ENCODE data around the gene FGF18. TPM values are rescaled to one million over a fixed set of nuclear protein-coding genes. Genes with fewer than 3 reads are reported as not detected.

The FGF18 gene
- total and polyA plus RNA-seq, 2 donors from 2014 or later = 0.39 to 1.8 TPM

GRCh38 chr5:171484460-171484899, 65.0 kb downstream of the FGF18 start:
- FAIRE-seq (no peak), DNase-seq (no peak)
- H3K4me1 ChIP-seq (ENCODE audit: control insufficient read depth in 2 of 3, insufficient read depth in 2 of 3, low read depth in 1 of 3, low read length in 3 of 3) = no peaks in the 10 kb centered on the region
- no peak overlapping the region for H3K4me3 ChIP-seq (ENCODE audit: low read length in 3 of 3)
- H3K9ac ChIP-seq (ENCODE audit: low read length in 3 of 3) = no peak overlapping the region
- H3K9me3 ChIP-seq (ENCODE audit: control insufficient read depth in 2 of 3, insufficient read depth in 1 of 3, low read length in 3 of 3) = no peaks in the 10 kb centered on the region
- H3K36me3 ChIP-seq (ENCODE audit: control insufficient read depth in 2 of 3, insufficient read depth in 3 of 3, low read length in 3 of 3) = no peaks in the 10 kb centered on the region
- H3K27me3 ChIP-seq (ENCODE audit: control insufficient read depth, insufficient read depth, low read length) = no peaks in the 10 kb centered on the region
- no peak overlapping the region for H3K27ac ChIP-seq (ENCODE audit: low read depth in 2 of 2, low read length in 2 of 2)
- intact Hi-C loops (cut with DNase I) = no loop called here
- TF ChIP-seq, protein P1, sequence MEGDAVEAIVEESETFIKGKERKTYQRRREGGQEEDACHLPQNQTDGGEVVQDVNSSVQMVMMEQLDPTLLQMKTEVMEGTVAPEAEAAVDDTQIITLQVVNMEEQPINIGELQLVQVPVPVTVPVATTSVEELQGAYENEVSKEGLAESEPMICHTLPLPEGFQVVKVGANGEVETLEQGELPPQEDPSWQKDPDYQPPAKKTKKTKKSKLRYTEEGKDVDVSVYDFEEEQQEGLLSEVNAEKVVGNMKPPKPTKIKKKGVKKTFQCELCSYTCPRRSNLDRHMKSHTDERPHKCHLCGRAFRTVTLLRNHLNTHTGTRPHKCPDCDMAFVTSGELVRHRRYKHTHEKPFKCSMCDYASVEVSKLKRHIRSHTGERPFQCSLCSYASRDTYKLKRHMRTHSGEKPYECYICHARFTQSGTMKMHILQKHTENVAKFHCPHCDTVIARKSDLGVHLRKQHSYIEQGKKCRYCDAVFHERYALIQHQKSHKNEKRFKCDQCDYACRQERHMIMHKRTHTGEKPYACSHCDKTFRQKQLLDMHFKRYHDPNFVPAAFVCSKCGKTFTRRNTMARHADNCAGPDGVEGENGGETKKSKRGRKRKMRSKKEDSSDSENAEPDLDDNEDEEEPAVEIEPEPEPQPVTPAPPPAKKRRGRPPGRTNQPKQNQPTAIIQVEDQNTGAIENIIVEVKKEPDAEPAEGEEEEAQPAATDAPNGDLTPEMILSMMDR (IDR thresholded peaks at IDR 0.05; ENCODE audit: borderline replicate concordance, extremely low read depth, insufficient read depth) = peak; percentile 46

DNA sequence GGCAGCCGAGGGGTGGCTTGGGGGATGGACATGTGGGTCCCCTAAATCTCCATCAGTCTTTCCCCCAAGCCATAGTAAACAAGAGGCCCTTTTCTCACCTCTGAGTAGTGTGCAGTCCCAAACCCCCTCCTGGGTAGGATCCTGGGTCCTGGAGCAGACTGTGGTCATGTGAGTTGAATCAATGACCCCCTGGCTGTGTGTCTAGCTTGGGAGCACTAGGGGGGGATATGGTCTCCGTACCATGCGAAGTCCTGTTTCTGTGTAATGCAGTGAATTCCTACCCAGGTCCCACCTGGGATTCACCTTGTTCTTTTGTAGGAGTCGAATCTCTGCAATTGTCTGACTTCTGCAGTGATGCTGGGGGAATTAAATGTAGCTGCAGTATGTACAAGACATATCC, 66.2 kb downstream of the FGF18 start:
- Histone ChIP-seq H3K27me3 (ENCODE audit: control insufficient read depth, insufficient read depth, low read length) (no peaks in the 10 kb centered on the region), H3K9me3 (ENCODE audit: control insufficient read depth in 2 of 3, insufficient read depth in 1 of 3, low read length in 3 of 3) (no peaks in the 10 kb centered on the region), H3K4me1 (ENCODE audit: control insufficient read depth in 2 of 3, insufficient read depth in 2 of 3, low read depth in 1 of 3, low read length in 3 of 3) (no peaks in the 10 kb centered on the region), H3K4me3 (ENCODE audit: low read length in 3 of 3) (no peak overlapping the region), H3K27ac (ENCODE audit: low read depth in 2 of 2, low read length in 2 of 2) (no peak overlapping the region), H3K36me3 (ENCODE audit: control insufficient read depth in 2 of 3, insufficient read depth in 3 of 3, low read length in 3 of 3) (no peaks in the 10 kb centered on the region), H3K9ac (ENCODE audit: low read length in 3 of 3) (no peak overlapping the region)
- FAIRE-seq (no peak), DNase-seq (no peak)
- TF ChIP-seq, protein P1 (IDR thresholded peaks at IDR 0.05; ENCODE audit: borderline replicate concordance, extremely low read depth, insufficient read depth) = no peak
- intact Hi-C loops (cut with DNase I) = no loop called here

DNA sequence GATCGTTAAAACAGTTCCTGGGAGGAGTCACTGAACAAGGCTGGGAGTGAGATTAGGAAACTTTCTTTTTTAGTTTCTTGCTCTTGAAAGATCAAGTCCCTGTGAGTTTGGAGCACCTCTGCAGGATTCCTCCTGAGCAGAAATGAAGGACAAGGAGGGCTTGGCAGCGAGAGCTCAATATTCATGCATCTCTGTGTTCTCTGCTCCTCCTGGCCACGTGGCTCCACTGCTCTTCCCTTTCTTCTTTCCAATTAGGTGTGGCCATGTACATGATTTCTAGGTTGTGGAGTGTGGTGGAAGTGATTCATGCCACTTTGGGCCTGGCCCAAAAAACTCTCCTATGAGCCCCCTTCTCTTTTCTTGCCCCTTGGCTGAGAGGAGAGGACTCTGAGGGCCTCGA, 67.2 kb downstream of the FGF18 start:
- no peaks in the 10 kb centered on the region for H3K4me1 ChIP-seq (ENCODE audit: control insufficient read depth in 2 of 3, insufficient read depth in 2 of 3, low read depth in 1 of 3, low read length in 3 of 3)
- intact Hi-C loops (cut with DNase I) = no loop called here
- H3K9ac ChIP-seq (ENCODE audit: low read length in 3 of 3) = no peak overlapping the region
- H3K27ac ChIP-seq (ENCODE audit: low read depth in 2 of 2, low read length in 2 of 2) = no peak overlapping the region
- FAIRE-seq (no peak), DNase-seq (no peak)
- no peaks in the 10 kb centered on the region for H3K36me3 ChIP-seq (ENCODE audit: control insufficient read depth in 2 of 3, insufficient read depth in 3 of 3, low read length in 3 of 3)
- no peaks in the 10 kb centered on the region for H3K27me3 ChIP-seq (ENCODE audit: control insufficient read depth, insufficient read depth, low read length)
- TF ChIP-seq, protein P1 (IDR thresholded peaks at IDR 0.05; ENCODE audit: borderline replicate concordance, extremely low read depth, insufficient read depth) = no peak
- no peaks in the 10 kb centered on the region for H3K9me3 ChIP-seq (ENCODE audit: control insufficient read depth in 2 of 3, insufficient read depth in 1 of 3, low read length in 3 of 3)
- no peak overlapping the region for H3K4me3 ChIP-seq (ENCODE audit: low read length in 3 of 3)

DNA sequence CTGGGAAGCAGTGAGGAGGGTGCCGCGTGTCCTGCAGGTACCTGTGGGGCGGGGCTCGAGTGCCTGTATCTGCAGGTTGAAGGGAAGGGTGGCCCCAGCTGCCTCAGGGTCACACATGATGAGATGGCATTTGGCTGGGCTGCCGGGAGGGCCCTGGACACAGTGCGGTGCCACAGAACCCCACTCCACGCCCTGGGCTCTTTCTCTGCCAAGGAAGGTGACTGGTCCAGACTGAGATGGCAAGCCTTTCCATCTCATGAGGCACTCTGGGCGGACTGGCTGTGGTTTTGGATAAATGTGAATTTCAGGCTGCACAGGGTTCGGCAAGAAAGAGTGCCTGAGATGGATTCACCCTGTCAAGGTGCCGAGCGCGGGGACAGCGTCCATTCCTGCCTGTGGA, 69.4 kb downstream of the FGF18 start:
- Histone ChIP-seq H3K9ac (ENCODE audit: low read length in 3 of 3) (no peak overlapping the region), H3K4me3 (ENCODE audit: low read length in 3 of 3) (no peak overlapping the region), H3K27me3 (ENCODE audit: control insufficient read depth, insufficient read depth, low read length) (no peaks in the 10 kb centered on the region), H3K27ac (ENCODE audit: low read depth in 2 of 2, low read length in 2 of 2) (no peak overlapping the region), H3K9me3 (ENCODE audit: control insufficient read depth in 2 of 3, insufficient read depth in 1 of 3, low read length in 3 of 3) (no peaks in the 10 kb centered on the region), H3K36me3 (ENCODE audit: control insufficient read depth in 2 of 3, insufficient read depth in 3 of 3, low read length in 3 of 3) (no peaks in the 10 kb centered on the region), H3K4me1 (ENCODE audit: control insufficient read depth in 2 of 3, insufficient read depth in 2 of 3, low read depth in 1 of 3, low read length in 3 of 3) (no peaks in the 10 kb centered on the region)
- FAIRE-seq (no peak), DNase-seq (no peak)
- intact Hi-C loops (cut with DNase I) = no loop called here
- TF ChIP-seq, protein P1 (IDR thresholded peaks at IDR 0.05; ENCODE audit: borderline replicate concordance, extremely low read depth, insufficient read depth) = no peak
